Nephron (organoid): ENCODE measurements around the gene PIGL.
A peak's percentile ranks its signal among the peaks of the same experiment; 100 is the strongest.
"Not testable (repeated sequence)": the region's sequence is repeated elsewhere in the genome, so short reads cannot be mapped to it uniquely, and the experiment has no call there.

Experiments
- H3K27ac Mint-ChIP-seq, 3 experiments: 2 replicates each; pipeline ENCODE4 v1.8.0; 2020; ENCODE audit warnings: mixed read lengths in 3 of 3, mild to moderate bottlenecking in 2 of 3, moderate library complexity in 1 of 3
- H3K27me3 Mint-ChIP-seq: 2 replicates; pipeline ENCODE4 v1.8.0; 2021; ENCODE audit warnings: low read depth, mild to moderate bottlenecking, moderate library complexity, mixed read lengths
- H3K36me3 Mint-ChIP-seq: 2 replicates; pipeline ENCODE4 v1.8.0; 2020; ENCODE audit warnings: low read depth, mixed read lengths
- H3K4me1 Mint-ChIP-seq: 2 replicates; pipeline ENCODE4 v1.8.0; 2020; ENCODE audit warnings: mixed read lengths
- H3K4me3 Mint-ChIP-seq, 3 experiments: 2 replicates each; pipeline ENCODE4 v1.8.0; 2020; ENCODE audit warnings: mild to moderate bottlenecking in 3 of 3, mixed read lengths in 3 of 3, moderate library complexity in 2 of 3
- H3K9me3 Mint-ChIP-seq: 2 replicates; pipeline ENCODE4 v1.8.0; 2020; ENCODE audit warnings: mixed read lengths
- CTCF ChIP-seq, 3 experiments: fragments of 200-600 bp; sonication (generic); IDR thresholded peaks; one replicate each; pipeline ENCODE4 v1.5.0; 2021; ENCODE audit warnings: antibody characterized with exemption in 3 of 3; ENCODE audit not compliant: unreplicated experiment in 3 of 3

PIGL gene

GRCh38 chr17:16304830-16305229 lies 87.8 kb downstream of the PIGL start:
- Mint-ChIP-seq H3K27me3 (no peaks in the 10 kb centered on the region), H3K4me3 (no peak overlapping the region), H3K36me3 (peaks cover 19% of the 10 kb centered on the region), H3K27ac (no peak overlapping the region), H3K9me3 (no peaks in the 10 kb centered on the region), H3K4me1 (no peaks in the 10 kb centered on the region)
- peak; percentile 45 to 55 (median 46) for TF ChIP-seq CTCF (IDR thresholded peaks at IDR 0.05; ENCODE audit: unreplicated experiment in 3 of 3)

- H3K4me1 Mint-ChIP-seq: no peaks in the 10 kb centered on the region
- no peak overlapping the region for H3K4me3 Mint-ChIP-seq
- H3K36me3 Mint-ChIP-seq: peaks cover 31% of the 10 kb centered on the region
- no peaks in the 10 kb centered on the region for H3K27me3 Mint-ChIP-seq
- H3K9me3 Mint-ChIP-seq: peaks cover 6% of the 10 kb centered on the region
- no peak overlapping the region for H3K27ac Mint-ChIP-seq
- TF ChIP-seq CTCF (IDR thresholded peaks at IDR 0.05; ENCODE audit: unreplicated experiment in 3 of 3): no peak
Measured at GRCh38 chr17:16306211-16306610, 89.2 kb downstream of the PIGL start.

GRCh38 chr17:16312061-16312460 lies 95.1 kb downstream of the PIGL start:
- H3K9me3 Mint-ChIP-seq: not testable (repeated sequence)

DNA sequence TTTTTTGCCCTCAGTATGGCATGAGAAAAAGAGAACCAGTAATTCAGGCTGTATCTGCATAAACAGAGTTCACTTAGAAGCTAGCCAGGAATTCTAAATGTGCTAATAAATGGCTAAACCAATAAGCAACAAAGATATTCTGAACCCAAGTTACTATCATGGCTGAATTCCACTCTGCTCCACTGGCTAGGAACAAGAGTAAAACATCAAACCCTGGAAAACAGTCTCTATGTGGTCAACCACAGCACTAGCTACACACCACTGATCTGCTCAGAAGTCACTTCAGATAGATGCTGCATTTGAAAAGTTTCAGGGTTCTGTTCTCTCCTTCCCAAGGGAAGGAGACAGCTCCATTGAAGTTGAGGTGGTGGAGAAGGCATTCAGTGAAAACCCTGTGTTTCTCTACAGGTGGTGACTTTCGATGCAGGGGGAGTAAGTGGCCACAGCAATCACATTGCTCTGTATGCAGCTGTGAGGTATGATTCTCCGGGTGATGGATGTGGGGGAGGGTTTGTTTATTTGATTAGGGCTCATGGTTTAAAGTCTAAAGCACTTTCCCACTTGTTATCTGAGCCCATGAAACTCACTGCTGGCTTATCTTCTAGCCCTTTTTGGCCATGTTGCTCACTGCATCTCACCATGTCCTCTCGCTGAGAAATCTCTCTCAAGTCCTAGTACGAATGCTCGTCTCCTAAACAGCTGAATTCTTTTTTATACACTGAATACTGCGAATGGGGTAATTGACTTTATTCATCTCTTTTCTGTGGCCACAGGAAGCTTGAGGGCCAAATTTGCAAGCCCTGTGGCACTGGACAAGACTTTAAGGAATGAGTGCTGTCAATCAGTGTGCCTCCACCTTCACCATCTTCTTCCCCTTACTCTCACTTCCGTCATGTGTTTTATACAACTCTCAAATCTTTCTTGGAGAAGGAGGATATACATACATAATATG lies 96.4 kb downstream of the PIGL start:
- H3K36me3 Mint-ChIP-seq: peaks cover 51% of the 10 kb centered on the region
- no peaks in the 10 kb centered on the region for H3K27me3 Mint-ChIP-seq
- no peak overlapping the region for H3K4me3 Mint-ChIP-seq
- peaks cover 6% of the 10 kb centered on the region for H3K9me3 Mint-ChIP-seq
- no peak for TF ChIP-seq CTCF (IDR thresholded peaks at IDR 0.05; ENCODE audit: unreplicated experiment in 3 of 3)
- peak overlapping the region in 1 of 3 experiments; percentile 87 for H3K27ac Mint-ChIP-seq
- no peaks in the 10 kb centered on the region for H3K4me1 Mint-ChIP-seq

More at GRCh38 chr17:16312061-16312460, 95.1 kb downstream of the PIGL start:
- H3K4me3 Mint-ChIP-seq, H3K4me1 Mint-ChIP-seq, H3K27me3 Mint-ChIP-seq, H3K27ac Mint-ChIP-seq: not testable (repeated sequence)
- H3K36me3 Mint-ChIP-seq: peaks cover 46% of the 10 kb centered on the region

- no peak for TF ChIP-seq CTCF (IDR thresholded peaks at IDR 0.05; ENCODE audit: unreplicated experiment in 3 of 3)
- Mint-ChIP-seq H3K4me3 (no peak overlapping the region), H3K4me1 (no peaks in the 10 kb centered on the region), H3K27ac (no peak overlapping the region), H3K27me3 (no peaks in the 10 kb centered on the region), H3K36me3 (peaks cover 50% of the 10 kb centered on the region), H3K9me3 (peaks cover 6% of the 10 kb centered on the region)
Measured at GRCh38 chr17:16314189-16314588, 97.2 kb downstream of the PIGL start.

DNA sequence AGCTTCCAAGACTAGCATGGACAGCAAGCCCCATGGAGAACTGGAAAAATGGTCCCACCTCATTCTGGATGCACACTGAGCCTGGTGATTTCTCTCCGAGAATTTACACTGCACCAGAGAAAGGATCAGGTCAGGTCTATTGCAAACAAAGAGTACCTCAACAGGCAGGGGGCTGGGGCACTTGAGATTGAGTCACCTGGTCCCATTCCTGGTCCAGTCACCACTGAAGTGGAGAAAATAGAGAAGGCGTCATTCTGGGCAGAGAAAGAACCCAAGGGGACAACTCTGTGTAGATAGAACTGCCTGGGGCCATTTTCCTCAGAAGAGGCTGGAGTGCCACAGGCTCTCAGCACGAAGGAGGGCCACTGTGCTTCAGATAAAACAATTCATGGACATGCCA lies 97.8 kb downstream of the PIGL start:
- Mint-ChIP-seq H3K36me3 (peaks cover 49% of the 10 kb centered on the region), H3K9me3 (peaks cover 6% of the 10 kb centered on the region)

More for the DNA sequence above, 97.8 kb downstream of the PIGL start:
- H3K27ac Mint-ChIP-seq: no peak overlapping the region
- no peak overlapping the region for H3K4me3 Mint-ChIP-seq
- no peak for TF ChIP-seq CTCF (IDR thresholded peaks at IDR 0.05; ENCODE audit: unreplicated experiment in 3 of 3)
- no peaks in the 10 kb centered on the region for H3K4me1 Mint-ChIP-seq
- no peaks in the 10 kb centered on the region for H3K27me3 Mint-ChIP-seq
